Gastrocnemius medialis (tissue), 4 donors: ENCODE data around the gene SGO2. TPM values are rescaled to one million over a fixed set of nuclear protein-coding genes. Genes with fewer than 3 reads are reported as not detected.

Source experiments
- ATAC-seq, 2 donors: fragments of 150-250 bp; one replicate each; pipeline ENCODE4 v1.9.1; 2016
- DNase-seq, 2 donors: peaks; one replicate each; pipeline ENCODE4 v3.0.0-alpha.2; 2019
- H3K27ac ChIP-seq, 4 donors: fragments of 200-600 bp; sonication (generic); 1 replicate in 1 of 4; 2 replicates in 3 of 4; pipeline ENCODE4 v1.5.1; 2016 to 2018; ENCODE audit warnings: mild to moderate bottlenecking in 2 of 4, moderate library complexity in 1 of 4
- H3K27me3 ChIP-seq, 3 donors: fragments of 200-600 bp; sonication (generic) in 2 of 3; 1 replicate in 1 of 3; 2 replicates in 2 of 3; pipeline versions ENCODE4 v1.5.1 to v1.6.0; 2016 to 2019; ENCODE audit warnings: mild to moderate bottlenecking in 1 of 3, moderate library complexity in 1 of 3
- H3K36me3 ChIP-seq, 2 donors: fragments of 200-600 bp; sonication (generic) in 1 of 2; one replicate each; pipeline ENCODE4 v1.5.1; 2017 to 2018
- H3K4me1 ChIP-seq, 2 donors: fragments of 200-600 bp; sonication (generic) in 1 of 2; one replicate each; pipeline ENCODE4 v1.5.1; 2016 to 2017; ENCODE audit warnings: mild to moderate bottlenecking in 2 of 2
- H3K4me3 ChIP-seq, 4 donors: fragments of 200-600 bp; sonication (generic) in 3 of 4; 1 replicate in 1 of 4; 2 replicates in 3 of 4; pipeline ENCODE4 v1.5.1; 2016 to 2019; ENCODE audit warnings: mild to moderate bottlenecking in 2 of 4
- H3K9me3 ChIP-seq, 3 donors: fragments of 200-600 bp; sonication (generic) in 2 of 3; 1 replicate in 1 of 3; 2 replicates in 2 of 3; pipeline ENCODE4 v1.5.1; 2016 to 2019
- CTCF ChIP-seq, 5 experiments: fragments of 450-650 bp in 3 of 5; fragments of 200-600 bp in 2 of 5; sonication (generic) in 2 of 5; IDR thresholded peaks in 4 of 5; conservative IDR thresholded peaks in 1 of 5; 1 replicate in 4 of 5; 2 replicates in 1 of 5; pipeline ENCODE4 v1.5.1; 2016 to 2019; ENCODE audit warnings: antibody characterized with exemption in 5 of 5, mild to moderate bottlenecking in 3 of 5, moderate library complexity in 3 of 5
- POLR2A ChIP-seq, 2 donors: fragments of 450-650 bp; IDR thresholded peaks; one replicate each; pipeline ENCODE4 v1.6.1; 2017; ENCODE audit warnings: antibody characterized with exemption in 2 of 2, mild to moderate bottlenecking in 2 of 2, moderate library complexity in 2 of 2
- in situ Hi-C, 4 donors: fragments of 200-750 bp; cut with MboI; loops; one replicate each; pipeline versions ENCODE4 v1.15.0 to v1.8.0; 2017; ENCODE audit warnings: low sequenced_read_pairs in 4 of 4
- intact Hi-C: fragments of 100-400 bp; cut with DNase I; formaldehyde crosslinking; loops from one replicate; pipeline ENCODE4 v1.15.1; 2023; ENCODE audit warnings: low total_unique reads
- total RNA-seq, 4 donors: library from RNA; depleted of rRNA; stranded (reverse); fragments of >200 nt; gene quantifications; one replicate each; pipeline versions ENCODE4 v1.1.0 to v1.2.3, GENCODE V29; 2016

SGO2 gene
- total RNA-seq, 4 donors from 2014 or later, result 0.61 to 2.6 (median 0.70) TPM

DNA sequence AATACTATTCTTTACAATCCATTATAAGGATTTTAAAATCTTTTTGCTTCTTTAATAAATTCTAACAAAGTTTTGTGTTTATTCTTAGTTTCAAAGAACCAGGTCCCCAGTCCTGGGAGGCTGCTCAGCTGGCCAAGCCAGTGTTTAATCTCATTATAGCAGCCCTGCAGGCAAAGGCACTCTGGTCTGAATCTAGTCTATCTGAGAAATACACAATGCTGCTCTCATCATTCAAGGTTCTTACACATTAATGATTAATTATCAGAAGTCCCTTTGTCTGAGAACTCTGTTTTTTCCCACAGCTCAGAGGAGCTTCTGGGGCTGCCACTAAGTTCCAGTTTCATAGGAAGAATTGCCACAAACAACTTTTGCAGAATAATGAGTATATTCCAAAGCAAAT is 43.8 kb upstream of the SGO2 start:
- no peak for DNase-seq
- no peaks in the 10 kb centered on the region for H3K27me3 ChIP-seq
- H3K4me3 ChIP-seq, result no peak overlapping the region
- in situ Hi-C loops (no loop called here), intact Hi-C loops (no loop called here)
- H3K9me3 ChIP-seq, result no peaks in the 10 kb centered on the region
- ATAC-seq, result no peak
- H3K4me1 ChIP-seq, result peaks cover 6 to 17% of the 10 kb centered on the region in 2 donors
- TF ChIP-seq CTCF (IDR thresholded peaks at IDR 0.05 in 4 of 5, conservative IDR thresholded peaks at IDR 0.05 in 1 of 5) (no peak), POLR2A (IDR thresholded peaks at IDR 0.05) (no peak)
- H3K27ac ChIP-seq, result no peak overlapping the region
- H3K36me3 ChIP-seq, result no peaks in the 10 kb centered on the region

DNA sequence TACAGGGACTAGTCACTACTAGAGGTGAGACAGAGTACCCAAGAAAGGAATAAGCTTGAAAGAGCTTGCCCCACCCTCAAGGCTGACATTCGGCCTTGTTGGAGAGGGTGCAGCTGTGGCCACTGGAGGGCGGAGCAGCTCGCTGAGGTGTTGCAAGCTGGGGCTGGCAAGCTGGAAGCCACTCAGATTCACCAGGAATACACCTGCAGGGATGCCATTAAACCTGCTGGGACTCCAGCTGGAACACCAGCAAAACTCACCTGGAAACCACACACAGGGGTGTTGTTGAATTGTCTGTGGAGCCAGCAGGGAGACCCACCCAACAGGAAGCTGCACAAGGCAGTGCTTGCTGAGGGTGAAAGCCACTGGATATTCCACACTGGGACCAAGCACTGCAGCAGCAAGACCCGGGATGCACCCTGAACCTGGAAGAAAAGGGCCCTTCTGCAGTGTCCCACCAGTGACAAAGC is 42.2 kb upstream of the SGO2 start:
- intact Hi-C loops, result no loop called here
- Histone ChIP-seq H3K27me3 (no peaks in the 10 kb centered on the region), H3K36me3 (no peaks in the 10 kb centered on the region), H3K27ac (no peak overlapping the region), H3K9me3 (no peaks in the 10 kb centered on the region), H3K4me3 (no peak overlapping the region), H3K4me1 (peaks cover 0 to 3% of the 10 kb centered on the region in 2 donors)
- TF ChIP-seq POLR2A (IDR thresholded peaks at IDR 0.05) (no peak), CTCF (IDR thresholded peaks at IDR 0.05 in 4 of 5, conservative IDR thresholded peaks at IDR 0.05 in 1 of 5) (no peak)
- no peak for ATAC-seq
- in situ Hi-C loops, result no loop called here
- DNase-seq, result no peak

DNA sequence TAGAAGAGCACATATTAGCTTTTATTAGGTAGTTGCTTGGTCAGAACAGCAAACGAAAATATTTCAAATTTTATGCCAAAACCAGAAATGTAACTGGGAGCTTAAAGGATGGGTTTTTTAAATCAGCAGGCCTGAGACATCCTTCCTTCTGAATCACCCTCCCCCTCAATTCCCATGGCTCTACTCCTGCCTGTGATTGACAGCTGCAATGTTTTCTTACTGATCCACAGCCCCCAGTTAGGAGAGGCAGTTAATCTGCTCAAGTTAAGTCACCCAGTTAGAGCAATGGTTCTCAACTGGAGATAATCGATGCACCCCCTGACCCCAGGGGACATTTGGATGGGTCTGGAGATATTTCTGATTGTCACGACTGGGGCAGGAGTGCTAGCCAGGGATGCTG is 41.1 kb upstream of the SGO2 start:
- H3K4me1 ChIP-seq, result no peaks in the 10 kb centered on the region
- TF ChIP-seq POLR2A (IDR thresholded peaks at IDR 0.05) (no peak), CTCF (IDR thresholded peaks at IDR 0.05 in 4 of 5, conservative IDR thresholded peaks at IDR 0.05 in 1 of 5) (no peak)
- no peak for ATAC-seq
- no peak overlapping the region for H3K4me3 ChIP-seq
- no peak overlapping the region for H3K27ac ChIP-seq
- in situ Hi-C loops, result loop anchor here in 3 of 4 donors (5.0 kb wide), 2 partner anchors 508 to 513 kb away; no protein-coding TSS in a partner anchor
- H3K36me3 ChIP-seq, result peaks cover 0 to 7% of the 10 kb centered on the region in 2 donors
- H3K27me3 ChIP-seq, result no peaks in the 10 kb centered on the region
- H3K9me3 ChIP-seq, result no peaks in the 10 kb centered on the region
- no peak for DNase-seq
- intact Hi-C loops, result no loop called here

- TF ChIP-seq CTCF (IDR thresholded peaks at IDR 0.05 in 4 of 5, conservative IDR thresholded peaks at IDR 0.05 in 1 of 5), result no peak
- no peak for TF ChIP-seq POLR2A (IDR thresholded peaks at IDR 0.05)
- H3K27ac ChIP-seq, result no peak overlapping the region
- peaks cover 0 to 20% of the 10 kb centered on the region in 2 donors for H3K36me3 ChIP-seq
- intact Hi-C loops, result no loop called here
- H3K27me3 ChIP-seq, result no peaks in the 10 kb centered on the region
- no peak overlapping the region for H3K4me3 ChIP-seq
- no peak for DNase-seq
- in situ Hi-C loops, result loop anchor here in 3 of 4 donors (5.0 kb wide), 2 partner anchors 509 to 514 kb away; no protein-coding TSS in a partner anchor
- H3K9me3 ChIP-seq, result no peaks in the 10 kb centered on the region
- H3K4me1 ChIP-seq, result no peaks in the 10 kb centered on the region
- no peak for ATAC-seq
These were observed 39.5 kb upstream of the SGO2 start for GRCh38 chr2:200486529-200486928.

DNA sequence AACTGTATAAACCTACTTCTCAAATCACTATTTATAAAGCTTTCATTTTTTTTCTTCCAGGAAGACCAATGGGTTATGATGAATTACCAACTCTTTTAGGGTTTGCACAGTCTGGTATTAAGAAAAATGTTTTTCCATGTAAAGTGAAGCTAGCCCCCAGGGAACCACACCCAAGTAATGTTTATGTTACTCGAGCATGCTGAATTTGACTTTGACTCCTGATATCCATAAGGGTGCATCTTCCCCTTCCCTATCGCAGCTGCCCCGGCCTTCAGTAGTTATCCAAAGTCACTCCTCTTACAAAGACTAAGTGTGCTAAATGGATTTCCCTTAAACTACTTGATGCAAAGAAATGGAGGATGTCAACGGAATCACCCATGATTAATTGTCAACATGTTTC is 37.8 kb upstream of the SGO2 start:
- in situ Hi-C loops (loop anchor here in 3 of 4 donors (5.0 kb wide), 2 partner anchors 511 to 516 kb away; no protein-coding TSS in a partner anchor), intact Hi-C loops (no loop called here)
- H3K27me3 ChIP-seq, result no peaks in the 10 kb centered on the region
- no peaks in the 10 kb centered on the region for H3K4me1 ChIP-seq
- H3K9me3 ChIP-seq, result no peaks in the 10 kb centered on the region
- H3K36me3 ChIP-seq, result peaks cover 0 to 34% of the 10 kb centered on the region in 2 donors
- no peak overlapping the region for H3K27ac ChIP-seq
- DNase-seq (no peak), ATAC-seq (no peak)
- TF ChIP-seq CTCF (IDR thresholded peaks at IDR 0.05 in 4 of 5, conservative IDR thresholded peaks at IDR 0.05 in 1 of 5), result no peak
- no peak for TF ChIP-seq POLR2A (IDR thresholded peaks at IDR 0.05)
- no peak overlapping the region for H3K4me3 ChIP-seq
